Measurements from ENCODE around the gene SLC38A8. TPM values are rescaled to one million over a fixed set of nuclear protein-coding genes. Genes with fewer than 3 reads are reported as not detected.

The SLC38A8 gene
- total RNA-seq, 1 donor from 2014 or later = not detected

DNA sequence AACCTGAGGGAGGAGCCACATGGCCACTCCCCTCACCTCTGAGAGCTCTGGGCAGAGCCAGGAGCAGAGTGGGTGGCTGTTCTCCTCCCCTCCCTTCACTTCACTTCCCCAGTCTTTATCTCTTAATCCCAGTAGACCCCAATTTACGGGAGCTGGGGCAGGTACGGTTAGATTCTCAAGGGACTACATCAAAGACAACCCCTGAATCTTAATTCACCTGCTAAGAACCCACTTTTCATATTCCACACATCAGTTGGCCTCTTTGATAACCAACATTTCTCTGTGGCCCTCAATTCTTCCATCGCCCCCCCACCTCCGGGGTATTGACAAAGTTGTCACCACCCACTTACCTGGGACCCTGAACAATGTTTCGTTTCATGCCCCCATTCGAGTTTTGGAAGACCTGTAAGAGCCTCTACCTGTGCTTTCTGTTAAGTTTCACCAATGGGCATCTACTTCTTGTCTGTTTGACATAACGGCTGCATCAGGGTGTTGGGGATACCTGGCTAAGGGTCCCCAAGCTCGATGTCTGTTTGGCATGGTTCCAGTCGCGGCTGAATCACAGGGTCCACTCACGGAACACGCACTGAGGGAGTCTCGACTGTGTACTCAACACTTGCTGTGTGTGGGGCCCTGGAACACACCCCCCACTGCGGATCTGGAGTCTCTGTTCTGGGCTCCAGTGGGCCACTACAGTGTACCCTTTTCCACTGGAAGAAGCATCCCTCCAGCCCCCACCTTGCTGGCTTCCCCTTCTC is 27.8 kb downstream of the SLC38A8 start:
- Histone ChIP-seq H3K4me3 (no peak overlapping the region), H3K9me3 (no peaks in the 10 kb centered on the region), H3K27ac (no peak overlapping the region), H3K27me3 (no peaks in the 10 kb centered on the region), H3K4me1 (no peaks in the 10 kb centered on the region), H3K36me3 (no peaks in the 10 kb centered on the region)
- TF ChIP-seq, protein P1, sequence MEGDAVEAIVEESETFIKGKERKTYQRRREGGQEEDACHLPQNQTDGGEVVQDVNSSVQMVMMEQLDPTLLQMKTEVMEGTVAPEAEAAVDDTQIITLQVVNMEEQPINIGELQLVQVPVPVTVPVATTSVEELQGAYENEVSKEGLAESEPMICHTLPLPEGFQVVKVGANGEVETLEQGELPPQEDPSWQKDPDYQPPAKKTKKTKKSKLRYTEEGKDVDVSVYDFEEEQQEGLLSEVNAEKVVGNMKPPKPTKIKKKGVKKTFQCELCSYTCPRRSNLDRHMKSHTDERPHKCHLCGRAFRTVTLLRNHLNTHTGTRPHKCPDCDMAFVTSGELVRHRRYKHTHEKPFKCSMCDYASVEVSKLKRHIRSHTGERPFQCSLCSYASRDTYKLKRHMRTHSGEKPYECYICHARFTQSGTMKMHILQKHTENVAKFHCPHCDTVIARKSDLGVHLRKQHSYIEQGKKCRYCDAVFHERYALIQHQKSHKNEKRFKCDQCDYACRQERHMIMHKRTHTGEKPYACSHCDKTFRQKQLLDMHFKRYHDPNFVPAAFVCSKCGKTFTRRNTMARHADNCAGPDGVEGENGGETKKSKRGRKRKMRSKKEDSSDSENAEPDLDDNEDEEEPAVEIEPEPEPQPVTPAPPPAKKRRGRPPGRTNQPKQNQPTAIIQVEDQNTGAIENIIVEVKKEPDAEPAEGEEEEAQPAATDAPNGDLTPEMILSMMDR (IDR thresholded peaks at IDR 0.05) = no peak
- TF ChIP-seq POLR2A (IDR thresholded peaks at IDR 0.05) = no peak
- TF ChIP-seq POLR2AphosphoS5 (IDR thresholded peaks at IDR 0.05; ENCODE audit: insufficient read depth in 1 of 2, low read depth in 1 of 2) = no peak
- intact Hi-C loops (cut with DNase I) = no loop called here
- DNase-seq (ENCODE audit: extremely low spot score in 2 of 2) = no peak

DNA sequence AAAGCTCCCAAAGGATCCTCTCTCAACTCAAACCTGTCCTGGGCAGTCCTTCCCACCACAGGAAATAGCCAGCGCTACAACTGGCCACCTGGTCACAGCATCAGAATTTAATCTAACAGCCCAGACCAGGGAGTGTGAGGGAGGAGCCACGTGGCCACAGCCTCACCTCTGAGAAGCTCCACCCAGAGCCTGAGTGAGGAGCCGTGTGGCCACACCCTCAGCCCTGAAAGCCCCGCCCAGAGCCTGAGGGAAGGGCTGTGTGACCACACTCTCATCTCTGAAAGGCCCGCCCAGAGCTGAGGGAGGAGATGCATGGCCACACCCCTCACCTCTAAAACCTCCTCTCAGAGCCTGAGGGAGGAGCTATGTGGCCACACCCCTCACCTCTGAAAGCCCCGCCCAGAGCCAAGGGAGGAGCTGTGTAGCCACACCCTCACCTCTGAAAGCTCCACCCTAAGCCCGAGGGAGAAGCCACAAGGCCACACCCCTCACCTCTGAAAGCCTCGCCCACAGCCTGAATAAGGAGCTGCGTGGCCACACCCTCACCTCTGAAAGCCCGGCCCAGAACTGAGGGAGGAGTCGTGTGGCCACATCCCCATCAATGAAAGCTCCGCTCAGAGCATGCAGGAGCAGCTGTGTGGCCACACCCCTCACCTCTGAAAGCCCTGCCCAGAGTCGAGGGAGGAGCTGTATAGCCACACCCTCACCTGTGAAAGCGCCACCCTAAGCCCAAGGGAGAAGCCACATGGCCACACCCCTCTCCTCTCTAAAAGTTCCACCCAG is 28.6 kb downstream of the SLC38A8 start:
- Histone ChIP-seq H3K27me3 (no peaks in the 10 kb centered on the region), H3K4me3 (no peak overlapping the region), H3K9me3 (no peaks in the 10 kb centered on the region), H3K4me1 (no peaks in the 10 kb centered on the region), H3K36me3 (no peaks in the 10 kb centered on the region), H3K27ac (no peak overlapping the region)
- TF ChIP-seq POLR2AphosphoS5 (IDR thresholded peaks at IDR 0.05; ENCODE audit: insufficient read depth in 1 of 2, low read depth in 1 of 2) (no peak), POLR2A (IDR thresholded peaks at IDR 0.05) (no peak)
- TF ChIP-seq, protein P1 (IDR thresholded peaks at IDR 0.05) = no peak
- intact Hi-C loops (cut with DNase I) = no loop called here
- no peak for DNase-seq (ENCODE audit: extremely low spot score in 2 of 2)

DNA sequence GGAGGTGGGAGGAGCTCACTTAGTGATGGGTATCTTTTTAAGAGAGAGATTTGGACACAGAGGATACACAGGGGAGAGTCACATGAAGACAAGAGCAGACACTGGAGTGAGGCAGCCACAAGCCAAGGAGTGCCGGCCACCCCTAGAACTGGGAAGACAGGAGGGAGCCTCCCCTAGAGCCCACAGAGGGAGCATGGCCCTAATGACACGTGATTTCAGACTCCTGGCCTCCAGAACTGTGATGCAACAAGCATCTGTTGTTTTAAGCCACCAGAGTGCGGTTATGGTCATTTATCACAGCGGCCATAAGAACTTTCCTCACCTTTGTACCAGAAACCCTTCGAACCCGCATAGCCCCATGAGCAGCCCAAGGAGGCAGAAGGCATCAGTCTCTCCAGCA is 33.3 kb downstream of the SLC38A8 start:
- no peak for DNase-seq (ENCODE audit: extremely low spot score in 2 of 2)
- H3K9me3 ChIP-seq = no peaks in the 10 kb centered on the region
- no peaks in the 10 kb centered on the region for H3K36me3 ChIP-seq
- H3K27ac ChIP-seq = no peak overlapping the region
- TF ChIP-seq, protein P1 (IDR thresholded peaks at IDR 0.05) = no peak
- TF ChIP-seq POLR2A (IDR thresholded peaks at IDR 0.05) = no peak
- no peak for TF ChIP-seq POLR2AphosphoS5 (IDR thresholded peaks at IDR 0.05; ENCODE audit: insufficient read depth in 1 of 2, low read depth in 1 of 2)
- intact Hi-C loops (cut with DNase I) = no loop called here
- no peaks in the 10 kb centered on the region for H3K27me3 ChIP-seq
- H3K4me3 ChIP-seq = no peak overlapping the region
- no peaks in the 10 kb centered on the region for H3K4me1 ChIP-seq

DNA sequence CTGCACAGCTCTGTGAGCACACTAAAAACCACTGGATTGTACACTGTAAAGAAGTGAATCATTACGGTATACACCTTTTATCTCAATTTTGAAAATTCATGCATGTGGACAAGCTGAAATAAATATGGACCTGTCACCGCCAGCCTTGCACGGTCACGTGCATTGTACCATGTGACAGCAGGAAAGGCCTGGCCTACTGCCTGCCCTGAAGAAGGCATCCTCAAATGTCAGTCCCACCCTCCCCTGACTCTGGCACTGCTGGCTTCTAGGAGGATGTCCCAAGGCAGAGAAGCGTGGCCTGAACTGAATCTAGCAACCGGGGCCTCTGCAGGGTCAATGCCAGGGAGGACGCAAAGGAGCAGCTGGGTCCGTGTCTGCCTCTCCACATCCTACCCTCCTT is 34.6 kb downstream of the SLC38A8 start:
- no peak overlapping the region for H3K27ac ChIP-seq
- H3K4me1 ChIP-seq = no peaks in the 10 kb centered on the region
- no peak overlapping the region for H3K4me3 ChIP-seq
- DNase-seq (ENCODE audit: extremely low spot score in 2 of 2) = no peak
- no peaks in the 10 kb centered on the region for H3K9me3 ChIP-seq
- TF ChIP-seq POLR2A (IDR thresholded peaks at IDR 0.05) = no peak
- TF ChIP-seq, protein P1 (IDR thresholded peaks at IDR 0.05) = no peak
- no peak for TF ChIP-seq POLR2AphosphoS5 (IDR thresholded peaks at IDR 0.05; ENCODE audit: insufficient read depth in 1 of 2, low read depth in 1 of 2)
- H3K36me3 ChIP-seq = no peaks in the 10 kb centered on the region
- H3K27me3 ChIP-seq = no peaks in the 10 kb centered on the region
- intact Hi-C loops (cut with DNase I) = no loop called here

DNA sequence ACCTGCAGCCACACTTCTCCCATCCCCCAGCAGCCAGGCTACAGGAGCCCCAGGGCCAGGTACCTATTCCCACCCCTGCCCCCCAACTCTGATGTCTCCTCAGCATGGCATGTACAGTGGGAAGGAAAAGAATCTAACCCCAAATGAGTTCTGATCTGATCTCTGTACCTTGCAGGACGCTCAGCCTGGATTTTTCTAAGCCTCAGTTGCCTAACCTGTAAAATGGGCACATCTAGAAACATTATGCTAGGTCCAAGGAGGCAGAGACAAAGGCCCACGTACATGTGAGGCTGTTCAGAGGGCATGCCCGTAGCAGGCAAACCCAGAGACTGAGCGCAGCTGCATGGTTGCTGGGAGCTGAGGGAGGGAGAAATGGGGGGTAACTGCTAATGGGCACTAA is 35.1 kb downstream of the SLC38A8 start:
- Histone ChIP-seq H3K4me1 (no peaks in the 10 kb centered on the region), H3K4me3 (no peak overlapping the region), H3K27me3 (no peaks in the 10 kb centered on the region), H3K9me3 (no peaks in the 10 kb centered on the region), H3K36me3 (no peaks in the 10 kb centered on the region), H3K27ac (no peak overlapping the region)
- no peak for DNase-seq (ENCODE audit: extremely low spot score in 2 of 2)
- intact Hi-C loops (cut with DNase I) = no loop called here
- TF ChIP-seq, protein P1 (IDR thresholded peaks at IDR 0.05) = no peak
- TF ChIP-seq POLR2AphosphoS5 (IDR thresholded peaks at IDR 0.05; ENCODE audit: insufficient read depth in 1 of 2, low read depth in 1 of 2) = no peak
- no peak for TF ChIP-seq POLR2A (IDR thresholded peaks at IDR 0.05)

Measured in vagina (tissue), 2 donors.